Breast epithelium (tissue), 3 donors: ENCODE measurements around the gene FBXW4.

Experiments
- POLR2AphosphoS5 ChIP-seq, 3 donors: sonication (generic); formaldehyde crosslinking; IDR thresholded peaks; one replicate each; pipeline ENCODE4 v1.6.1; 2017; ENCODE audit warnings: antibody characterized with exemption in 3 of 3
- TF ChIP-seq, protein P1 (sequence below), 3 donors: fragments of 450-650 bp; IDR thresholded peaks; one replicate each; pipeline ENCODE4 v1.5.1; 2016 to 2017; ENCODE audit warnings: antibody characterized with exemption in 3 of 3, mild to moderate bottlenecking in 3 of 3, moderate library complexity in 3 of 3

DNA sequence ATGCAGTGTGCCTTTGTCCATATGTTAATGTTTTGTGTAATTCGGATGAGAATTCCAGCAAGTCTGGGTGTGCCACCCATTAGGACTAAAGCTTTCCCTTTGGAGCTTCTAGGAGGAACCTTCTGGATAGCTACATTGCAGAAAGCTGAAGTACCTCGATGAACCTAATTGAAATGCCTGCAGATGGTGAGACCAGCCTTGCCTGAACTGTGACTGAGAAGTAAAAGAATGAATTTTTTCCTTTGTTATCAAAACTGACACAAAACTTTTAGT, 31.1 kb upstream of the FBXW4 start:
- TF ChIP-seq, protein P1, sequence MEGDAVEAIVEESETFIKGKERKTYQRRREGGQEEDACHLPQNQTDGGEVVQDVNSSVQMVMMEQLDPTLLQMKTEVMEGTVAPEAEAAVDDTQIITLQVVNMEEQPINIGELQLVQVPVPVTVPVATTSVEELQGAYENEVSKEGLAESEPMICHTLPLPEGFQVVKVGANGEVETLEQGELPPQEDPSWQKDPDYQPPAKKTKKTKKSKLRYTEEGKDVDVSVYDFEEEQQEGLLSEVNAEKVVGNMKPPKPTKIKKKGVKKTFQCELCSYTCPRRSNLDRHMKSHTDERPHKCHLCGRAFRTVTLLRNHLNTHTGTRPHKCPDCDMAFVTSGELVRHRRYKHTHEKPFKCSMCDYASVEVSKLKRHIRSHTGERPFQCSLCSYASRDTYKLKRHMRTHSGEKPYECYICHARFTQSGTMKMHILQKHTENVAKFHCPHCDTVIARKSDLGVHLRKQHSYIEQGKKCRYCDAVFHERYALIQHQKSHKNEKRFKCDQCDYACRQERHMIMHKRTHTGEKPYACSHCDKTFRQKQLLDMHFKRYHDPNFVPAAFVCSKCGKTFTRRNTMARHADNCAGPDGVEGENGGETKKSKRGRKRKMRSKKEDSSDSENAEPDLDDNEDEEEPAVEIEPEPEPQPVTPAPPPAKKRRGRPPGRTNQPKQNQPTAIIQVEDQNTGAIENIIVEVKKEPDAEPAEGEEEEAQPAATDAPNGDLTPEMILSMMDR (IDR thresholded peaks at IDR 0.05) = no peak
- TF ChIP-seq POLR2AphosphoS5 (IDR thresholded peaks at IDR 0.05) = no peak
